Central memory CD8-positive, alpha-beta T cell (primary cell): Measurements from ENCODE around the gene STAM2.
"Not testable (repeated sequence)": the region's sequence is repeated elsewhere in the genome, so short reads cannot be mapped to it uniquely, and the experiment has no call there.

ENCODE experiments used
- ATAC-seq: fragments of 150-1000 bp; cut with Tn5 transposase; replicated peaks from 2 replicates; pipeline ENCODE4 v1.10.0; 2022; ENCODE audit warnings: mild to moderate bottlenecking, moderate FRiP score, moderate number of reproducible peaks; ENCODE audit not compliant: poor library complexity, severe bottlenecking; ENCODE audit errors: extremely low read depth
- DNase-seq, 2 donors: peaks; one replicate each; pipeline ENCODE4 v3.0.0; 2021; ENCODE audit warnings: low spot score in 2 of 2
- H3K27ac Mint-ChIP-seq: one replicate; pipeline ENCODE4 v1.8.0; 2022; ENCODE audit warnings: low read depth, mild to moderate bottlenecking, moderate library complexity, mixed read lengths
- H3K27me3 Mint-ChIP-seq: one replicate; pipeline ENCODE4 v1.8.0; 2022; ENCODE audit warnings: mixed read lengths
- H3K36me3 Mint-ChIP-seq: one replicate; pipeline ENCODE4 v1.8.0; 2022; ENCODE audit warnings: mild to moderate bottlenecking, moderate library complexity, mixed read lengths; ENCODE audit not compliant: insufficient read depth
- H3K4me1 Mint-ChIP-seq: one replicate; pipeline ENCODE4 v1.8.0; 2022; ENCODE audit warnings: mixed read lengths
- H3K4me3 Mint-ChIP-seq: one replicate; pipeline ENCODE4 v1.8.0; 2022; ENCODE audit warnings: mild to moderate bottlenecking, moderate library complexity, mixed read lengths
- H3K9me3 Mint-ChIP-seq: one replicate; pipeline ENCODE4 v1.8.0; 2022; ENCODE audit warnings: mixed read lengths

The STAM2 gene

GRCh38 chr2:152126664-152127063 is 48.9 kb downstream of the STAM2 start:
- Mint-ChIP-seq H3K27ac (no peak overlapping the region), H3K9me3 (no peaks in the 10 kb centered on the region), H3K4me1 (no peaks in the 10 kb centered on the region), H3K4me3 (no peak overlapping the region), H3K27me3 (no peaks in the 10 kb centered on the region), H3K36me3 (peaks cover 21% of the 10 kb centered on the region)
- no peak for DNase-seq
- ATAC-seq: no peak

DNA sequence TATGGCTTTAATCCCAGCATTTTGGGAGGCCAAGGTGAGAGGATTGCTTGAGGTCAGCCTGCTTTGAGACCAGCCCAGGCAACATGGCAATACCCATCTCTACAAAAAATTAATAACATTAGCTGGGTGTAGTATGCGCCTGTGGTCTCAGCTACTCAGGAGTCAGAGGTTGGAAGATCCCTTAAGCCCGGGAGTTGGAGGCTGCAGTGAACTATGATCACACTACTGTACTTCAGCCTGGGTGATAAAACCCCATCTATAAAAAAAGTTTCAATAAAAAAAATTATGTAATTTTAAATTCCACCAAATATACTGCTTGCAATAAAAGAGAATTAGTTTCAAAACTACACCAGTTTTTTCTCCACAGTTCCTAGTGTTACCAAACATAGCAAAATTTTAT is 53.4 kb downstream of the STAM2 start:
- Mint-ChIP-seq H3K9me3 (no peaks in the 10 kb centered on the region), H3K27ac (no peak overlapping the region)

GRCh38 chr2:152120430-152120829 is 55.1 kb downstream of the STAM2 start:
- no peak overlapping the region for H3K27ac Mint-ChIP-seq
- peaks cover 24% of the 10 kb centered on the region for H3K36me3 Mint-ChIP-seq
- no peaks in the 10 kb centered on the region for H3K9me3 Mint-ChIP-seq
- DNase-seq (no peak), ATAC-seq (no peak)
- H3K4me1 Mint-ChIP-seq: no peaks in the 10 kb centered on the region
- H3K4me3 Mint-ChIP-seq: no peak overlapping the region
- no peaks in the 10 kb centered on the region for H3K27me3 Mint-ChIP-seq

More for the DNA sequence above, 53.4 kb downstream of the STAM2 start:
- Mint-ChIP-seq H3K36me3 (peaks cover 26% of the 10 kb centered on the region), H3K4me3 (no peak overlapping the region), H3K27me3 (no peaks in the 10 kb centered on the region), H3K4me1 (no peaks in the 10 kb centered on the region)
- DNase-seq (no peak), ATAC-seq (no peak)

GRCh38 chr2:152115952-152116351 is 59.6 kb downstream of the STAM2 start:
- DNase-seq (no peak), ATAC-seq (no peak)
- H3K27ac Mint-ChIP-seq: no peak overlapping the region
- H3K9me3 Mint-ChIP-seq: no peaks in the 10 kb centered on the region
- no peaks in the 10 kb centered on the region for H3K27me3 Mint-ChIP-seq
- no peak overlapping the region for H3K4me3 Mint-ChIP-seq
- H3K36me3 Mint-ChIP-seq: peaks cover 11% of the 10 kb centered on the region
- H3K4me1 Mint-ChIP-seq: no peaks in the 10 kb centered on the region

DNA sequence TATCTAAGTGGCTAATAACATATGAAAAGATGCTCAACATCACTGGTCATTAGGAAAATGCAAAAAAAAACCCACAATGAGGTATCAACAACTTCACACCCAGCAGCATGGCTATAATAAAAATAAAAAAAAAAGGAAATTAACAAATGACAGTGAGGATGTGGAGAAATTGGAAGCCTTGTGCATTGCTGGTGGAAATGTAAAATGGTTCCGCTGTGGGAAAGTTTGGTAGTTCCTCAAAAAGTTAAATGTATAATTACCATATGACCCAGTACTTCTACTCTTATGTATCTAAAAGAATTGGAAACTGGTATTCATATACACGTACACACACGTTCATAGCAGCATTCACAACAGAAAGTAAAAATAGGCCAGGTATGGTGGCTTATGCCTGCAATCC is 61.2 kb downstream of the STAM2 start:
- no peaks in the 10 kb centered on the region for H3K4me1 Mint-ChIP-seq
- H3K4me3 Mint-ChIP-seq: no peak overlapping the region
- H3K27ac Mint-ChIP-seq: no peak overlapping the region
- no peaks in the 10 kb centered on the region for H3K9me3 Mint-ChIP-seq
- ATAC-seq (no peak), DNase-seq (no peak)
- peaks cover 2% of the 10 kb centered on the region for H3K36me3 Mint-ChIP-seq
- no peaks in the 10 kb centered on the region for H3K27me3 Mint-ChIP-seq

DNA sequence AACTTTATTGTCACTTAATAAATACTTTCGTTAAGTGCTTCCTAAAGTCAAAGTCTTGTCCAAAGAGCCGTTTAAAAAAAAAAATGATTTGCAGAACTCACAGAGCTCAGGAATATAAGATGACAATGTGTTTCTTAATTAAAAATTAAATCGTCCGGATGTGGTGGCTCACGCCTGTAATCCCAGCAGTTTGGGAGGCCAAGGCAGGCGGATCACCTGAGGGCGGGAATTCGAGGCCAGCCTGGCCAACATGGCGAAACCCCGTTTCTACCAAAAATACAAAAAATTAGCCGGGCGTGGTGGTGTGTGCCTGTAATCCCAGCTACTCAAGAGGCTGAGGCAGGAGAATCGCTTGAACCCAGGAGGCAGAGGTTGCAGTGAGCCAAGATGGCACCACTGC is 68.4 kb downstream of the STAM2 start:
- not testable (repeated sequence) for H3K9me3 Mint-ChIP-seq, DNase-seq, H3K4me3 Mint-ChIP-seq, ATAC-seq, H3K4me1 Mint-ChIP-seq, H3K36me3 Mint-ChIP-seq, H3K27ac Mint-ChIP-seq
- peaks cover 11% of the 10 kb centered on the region for H3K27me3 Mint-ChIP-seq

DNA sequence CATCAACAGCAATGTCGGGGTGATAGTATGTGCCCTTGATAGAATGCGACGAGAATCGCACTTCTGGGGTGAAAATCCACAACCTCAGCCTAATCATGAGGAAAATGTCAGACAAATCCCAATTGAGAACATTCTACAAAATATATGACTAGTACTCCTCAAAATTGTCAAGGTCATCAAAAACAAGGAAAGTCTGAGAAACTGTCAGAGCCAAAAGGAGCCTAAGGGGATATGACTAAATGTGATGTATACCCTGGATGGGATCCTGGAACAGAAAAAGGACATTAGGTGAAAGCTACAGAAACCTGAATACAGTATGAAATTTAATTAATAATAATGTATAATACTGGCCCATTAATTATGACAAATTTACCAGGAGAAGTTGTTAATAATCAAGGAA is 69.1 kb downstream of the STAM2 start:
- Mint-ChIP-seq H3K36me3 (no peaks in the 10 kb centered on the region), H3K9me3 (no peaks in the 10 kb centered on the region), H3K4me3 (no peak overlapping the region), H3K27me3 (peaks cover 11% of the 10 kb centered on the region), H3K27ac (no peak overlapping the region), H3K4me1 (no peaks in the 10 kb centered on the region)
- no peak for ATAC-seq
- DNase-seq: no peak

DNA sequence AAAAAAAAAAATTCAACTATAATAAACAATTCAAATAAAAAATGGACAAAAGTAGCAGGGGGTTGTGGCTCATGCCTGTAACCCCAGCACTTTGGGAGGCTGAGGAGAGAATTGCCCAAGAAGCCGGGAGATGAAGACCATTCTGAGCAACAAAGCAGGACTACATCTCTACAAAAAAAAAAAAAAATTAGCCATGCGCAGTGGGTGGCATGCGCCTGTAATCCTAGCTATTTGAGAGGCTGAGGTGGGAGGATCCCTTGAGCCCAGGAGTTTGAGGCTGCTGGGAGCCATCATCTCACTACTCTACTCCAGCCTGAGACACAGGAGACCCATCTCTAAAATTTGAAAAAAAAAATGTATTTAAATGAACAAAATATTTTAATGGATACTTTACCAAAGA is 72.3 kb downstream of the STAM2 start:
- Mint-ChIP-seq H3K4me3 (no peak overlapping the region), H3K27ac (no peak overlapping the region), H3K27me3 (peaks cover 34% of the 10 kb centered on the region), H3K4me1 (peaks cover 8% of the 10 kb centered on the region), H3K9me3 (no peaks in the 10 kb centered on the region), H3K36me3 (peaks cover 4% of the 10 kb centered on the region)
- ATAC-seq: no peak
- DNase-seq: no peak

GRCh38 chr2:152100961-152101360 is 74.6 kb downstream of the STAM2 start:
- H3K36me3 Mint-ChIP-seq: peaks cover 4% of the 10 kb centered on the region
- H3K27me3 Mint-ChIP-seq: peaks cover 49% of the 10 kb centered on the region
- no peak overlapping the region for H3K4me3 Mint-ChIP-seq
- H3K9me3 Mint-ChIP-seq: no peaks in the 10 kb centered on the region
- ATAC-seq (no peak), DNase-seq (no peak)
- H3K4me1 Mint-ChIP-seq: peaks cover 18% of the 10 kb centered on the region
- H3K27ac Mint-ChIP-seq: no peak overlapping the region

GRCh38 chr2:152099367-152100050 is 76.1 kb downstream of the STAM2 start:
- H3K4me1 Mint-ChIP-seq: peaks cover 18% of the 10 kb centered on the region
- DNase-seq (no peak), ATAC-seq (peak; percentile 12)
- H3K9me3 Mint-ChIP-seq: no peaks in the 10 kb centered on the region
- H3K4me3 Mint-ChIP-seq: peak overlapping the region; percentile 75
- no peak overlapping the region for H3K27ac Mint-ChIP-seq
- H3K27me3 Mint-ChIP-seq: peaks cover 55% of the 10 kb centered on the region
- H3K36me3 Mint-ChIP-seq: peaks cover 4% of the 10 kb centered on the region

DNA sequence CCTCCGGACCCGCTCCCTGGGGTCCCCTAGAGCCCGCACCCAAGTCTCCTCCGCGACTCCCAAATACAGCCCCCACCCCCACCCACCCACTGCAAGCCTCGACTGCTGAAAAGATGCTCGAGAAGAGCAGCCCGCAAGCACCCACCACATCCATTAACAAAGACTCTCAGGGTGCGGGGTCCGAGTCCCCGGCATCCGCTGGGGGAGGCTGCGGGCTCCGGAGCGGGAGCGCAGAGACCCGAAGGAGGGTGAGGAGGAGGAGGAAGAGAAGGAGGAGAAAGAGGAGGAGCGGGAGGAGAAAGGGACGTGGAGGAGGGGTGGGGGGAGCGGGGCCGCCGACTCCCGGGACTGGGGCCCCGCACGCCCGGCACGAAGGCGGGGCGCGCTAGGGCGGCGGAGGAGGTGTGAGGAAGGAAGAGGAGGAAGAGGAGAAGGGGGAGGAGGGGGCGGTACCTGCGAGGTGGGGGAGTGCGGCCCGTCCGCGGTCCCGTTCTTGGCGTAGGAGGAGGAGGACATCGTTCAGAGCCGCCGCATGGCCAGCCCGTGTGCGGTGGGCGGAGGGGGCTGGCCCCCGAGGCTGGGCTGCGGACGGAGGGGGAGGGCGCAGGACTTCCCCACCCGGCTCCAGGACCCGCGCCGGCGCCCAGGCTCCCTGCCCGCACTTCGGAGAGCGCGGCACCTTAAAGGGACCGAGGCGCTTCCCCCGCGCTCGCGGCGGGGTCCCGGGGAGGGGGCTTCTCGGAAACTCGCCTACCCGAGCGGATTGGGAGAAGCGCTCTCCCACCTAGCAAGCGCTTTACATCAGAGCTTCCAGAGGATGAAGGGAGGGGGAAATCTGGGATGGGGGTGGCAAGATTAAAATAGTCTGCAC is 76.8 kb downstream of the STAM2 start, which contains the start of gene CACNB4:
TSS of gene CACNB4 (minus strand) at position 549 of the 871 bp plus-strand sequence.
- ATAC-seq (no peak), DNase-seq (no peak)
- Mint-ChIP-seq H3K36me3 (peaks cover 4% of the 10 kb centered on the region), H3K4me3 (peak within 1 kb of the TSS; percentile 75), H3K4me1 (peaks cover 18% of the 10 kb centered on the region), H3K9me3 (no peaks in the 10 kb centered on the region), H3K27me3 (peaks cover 47% of the 10 kb centered on the region), H3K27ac (no peak within 1 kb of the TSS)

GRCh38 chr2:152097801-152098495 is 77.6 kb downstream of the STAM2 start:
- DNase-seq: no peak

More at GRCh38 chr2:152097801-152098495, 77.6 kb downstream of the STAM2 start:
- ATAC-seq: peak; percentile 11
- Mint-ChIP-seq H3K27ac (no peak overlapping the region), H3K9me3 (no peaks in the 10 kb centered on the region), H3K4me3 (peak overlapping the region; percentile 75), H3K36me3 (peaks cover 4% of the 10 kb centered on the region), H3K27me3 (peaks cover 45% of the 10 kb centered on the region), H3K4me1 (peaks cover 18% of the 10 kb centered on the region)
